ENCODE results near the gene FOXN1.

Gene FOXN1

DNA sequence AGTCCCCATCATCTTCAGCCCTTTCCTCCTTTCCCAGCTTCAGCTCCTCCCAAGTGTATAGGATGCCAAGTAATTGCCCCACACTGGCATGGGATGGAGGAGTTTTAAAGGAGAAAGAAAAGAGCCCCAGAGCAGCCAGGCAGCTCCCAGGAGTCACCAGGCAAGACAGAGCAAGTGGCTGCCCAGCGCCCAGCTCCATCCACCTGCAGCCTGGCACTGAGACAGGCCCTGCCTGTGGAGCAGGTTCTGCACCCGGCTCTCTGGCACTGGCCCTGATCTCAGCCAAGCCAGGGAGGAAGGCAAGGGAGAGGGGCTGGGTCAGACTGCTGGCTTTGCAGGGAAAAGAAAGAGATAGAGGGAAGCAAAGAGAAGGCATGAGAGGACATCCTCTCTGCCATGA lies 21.7 kb downstream of the FOXN1 start:
- no peak for DNase-seq

DNA sequence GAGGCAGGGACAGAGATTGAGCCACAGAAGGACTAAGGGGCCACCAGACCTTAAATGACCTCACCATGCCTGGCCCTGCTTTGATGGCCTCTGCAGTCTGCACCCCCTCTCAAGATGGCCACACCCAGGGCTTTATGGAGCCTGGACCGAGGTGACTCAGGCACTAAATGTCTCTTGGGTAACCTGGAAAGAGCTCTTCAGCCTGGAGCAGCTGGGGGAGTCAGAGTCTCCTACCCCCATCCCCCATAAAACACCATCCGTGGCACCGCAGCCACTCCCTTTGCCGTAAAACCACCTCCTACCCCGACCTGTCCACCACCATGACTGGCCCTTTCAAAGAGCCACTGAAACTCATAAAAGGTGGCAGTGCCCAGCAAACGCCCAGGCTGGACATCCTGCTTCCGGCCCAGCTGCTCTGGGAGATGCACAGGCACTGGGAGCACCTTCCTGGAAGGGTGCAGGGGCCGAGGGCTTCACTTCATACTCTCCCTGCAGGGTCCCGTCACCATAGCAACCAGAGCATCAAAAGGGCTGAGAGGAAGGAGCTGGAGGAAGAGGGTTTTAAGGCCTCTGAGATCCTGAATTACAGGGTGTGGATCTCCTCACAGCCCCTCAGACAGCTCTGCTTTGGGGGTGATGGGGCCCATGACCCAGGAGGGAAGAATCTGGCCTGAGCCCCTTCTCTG lies 22.3 kb downstream of the FOXN1 start:
- no peak for DNase-seq

DNA sequence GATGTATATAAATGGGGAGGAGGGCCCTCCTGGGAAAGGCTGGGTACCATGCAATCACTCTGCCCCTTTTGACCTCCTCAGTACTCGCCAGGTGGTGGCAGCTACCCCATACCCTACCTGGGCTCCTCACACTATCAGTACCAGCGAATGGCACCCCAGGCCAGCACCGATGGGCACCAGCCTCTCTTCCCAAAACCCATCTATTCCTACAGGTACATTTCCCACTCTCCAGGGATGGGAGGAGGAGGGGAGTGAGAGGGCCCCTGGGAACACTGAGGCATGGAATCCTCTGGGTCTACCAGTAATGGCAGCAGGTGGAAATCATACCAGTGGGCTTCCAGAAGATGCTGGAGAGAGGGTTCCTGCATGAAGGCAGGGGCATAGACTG lies 22.9 kb downstream of the FOXN1 start:
- no peak for DNase-seq

- no peak for DNase-seq
These were observed 24.1 kb downstream of the FOXN1 start for GRCh38 chr17:28530250-28530649.

GRCh38 chr17:28530926-28531325 lies 24.8 kb downstream of the FOXN1 start:
- no peak for DNase-seq

GRCh38 chr17:28532050-28532960 lies 26.2 kb downstream of the FOXN1 start:
- no peak for DNase-seq

DNA sequence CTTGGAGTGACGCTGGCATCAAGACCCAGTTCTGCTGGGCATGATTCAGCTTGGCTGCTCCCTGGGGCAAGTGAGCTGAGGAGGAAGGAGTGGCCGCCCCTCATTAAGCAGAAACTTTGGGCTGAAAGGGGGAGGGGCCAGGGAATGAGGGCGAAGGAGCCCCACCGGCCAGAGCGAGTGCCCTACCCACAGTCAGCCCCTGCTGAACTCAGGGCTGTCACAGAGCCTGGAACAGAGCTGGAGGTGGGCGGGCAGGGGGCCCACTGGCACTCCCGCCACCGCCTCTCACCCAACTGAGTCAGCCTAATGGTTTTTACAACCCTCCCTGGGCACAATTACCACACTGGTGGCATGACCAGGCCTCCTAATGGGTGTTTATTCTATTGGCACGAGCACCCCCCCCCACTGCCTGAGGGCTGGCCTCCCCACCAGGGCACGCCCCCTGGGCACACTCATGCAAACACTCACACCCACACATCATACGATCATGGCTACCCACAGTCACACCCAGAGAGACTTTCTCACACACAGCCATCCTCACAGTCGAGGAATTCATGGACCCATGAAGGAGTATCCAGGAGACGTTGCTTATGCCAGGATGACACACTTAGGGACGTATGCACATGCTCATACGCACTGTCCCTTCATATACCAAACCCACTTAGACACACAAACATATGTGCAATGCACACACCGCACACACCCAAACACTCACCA lies 27.1 kb downstream of the FOXN1 start:
- DNase-seq: no peak

- DNase-seq: no peak
These were observed 28.7 kb downstream of the FOXN1 start for GRCh38 chr17:28534740-28535375.

GRCh38 chr17:28536532-28537218 lies 30.5 kb downstream of the FOXN1 start:
- DNase-seq: no peak

DNA sequence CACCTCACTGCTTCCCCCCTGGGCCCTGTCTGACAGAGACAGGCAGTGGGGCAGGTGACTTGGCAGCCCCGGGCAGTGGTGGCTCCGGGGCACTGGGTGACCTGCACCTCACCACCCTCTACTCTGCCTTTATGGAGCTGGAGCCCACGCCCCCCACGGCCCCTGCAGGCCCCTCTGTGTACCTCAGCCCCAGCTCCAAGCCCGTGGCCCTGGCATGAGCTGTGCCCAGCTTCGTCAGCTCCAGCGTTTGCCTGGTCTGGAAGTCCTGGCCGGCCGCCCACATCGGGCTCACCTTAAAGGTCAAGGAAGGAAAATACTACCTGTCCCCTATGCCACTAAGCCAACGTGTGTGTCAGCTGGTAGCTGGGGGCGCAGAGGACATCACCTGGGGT lies 31.1 kb downstream of the FOXN1 start:
- DNase-seq: no peak

GRCh38 chr17:28538296-28538895 lies 32.2 kb downstream of the FOXN1 start:
- no peak for DNase-seq

DNA sequence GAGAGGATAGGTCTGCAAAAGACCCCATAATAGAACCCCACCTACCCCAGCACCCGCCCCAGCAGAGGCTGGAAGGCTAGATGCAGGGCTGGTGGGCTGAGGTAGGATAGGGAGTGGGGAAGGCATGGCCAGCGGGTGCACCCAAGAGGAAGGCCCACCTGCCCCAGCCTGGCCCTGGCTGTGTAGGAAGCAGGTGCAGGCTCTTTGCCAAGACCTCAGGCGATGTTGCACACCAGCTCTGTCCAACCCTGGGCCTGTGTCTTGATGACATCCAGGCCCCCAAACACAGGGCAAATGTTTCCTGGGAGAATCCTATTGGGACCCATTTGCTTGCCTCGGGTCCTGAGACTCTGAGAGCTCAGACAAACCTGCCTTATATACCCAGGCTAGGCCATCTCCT lies 34.1 kb downstream of the FOXN1 start:
- no peak for DNase-seq

- no peak for DNase-seq
These were observed 35.3 kb downstream of the FOXN1 start for GRCh38 chr17:28541439-28541838.

DNA sequence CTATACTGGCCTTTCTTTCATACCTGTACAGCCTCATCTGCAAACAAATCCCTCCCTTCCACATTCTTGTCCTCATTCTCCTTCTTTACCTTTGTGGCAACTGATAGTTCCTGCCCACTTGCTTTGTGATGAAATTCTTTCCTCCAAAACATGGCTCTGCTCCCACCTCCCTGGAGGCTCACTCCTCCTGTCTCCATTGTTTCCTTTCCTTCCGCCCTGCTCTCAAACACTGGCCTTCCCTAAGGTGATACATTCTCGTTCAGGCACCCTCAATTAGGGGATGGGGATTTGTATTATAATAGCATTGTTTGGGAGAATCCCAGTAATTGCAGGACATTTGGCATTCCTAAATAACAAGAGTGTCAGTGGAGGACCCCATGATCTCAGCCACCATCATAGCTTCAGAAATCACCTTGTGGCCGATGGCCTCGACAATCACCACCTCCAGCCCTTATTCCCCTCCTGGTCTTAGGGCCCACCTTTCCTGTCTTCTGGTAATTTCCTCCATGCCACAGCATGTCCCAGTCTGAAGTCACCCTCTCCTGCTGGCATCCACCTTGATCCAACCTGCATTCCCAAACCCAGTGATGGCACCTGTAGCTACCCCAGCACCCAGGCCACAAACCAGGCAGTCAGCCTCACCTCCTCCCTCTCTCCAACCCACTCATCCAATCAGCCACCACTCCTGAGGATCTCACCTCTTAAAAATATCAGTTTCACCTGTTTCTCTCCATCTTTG lies 38.4 kb downstream of the FOXN1 start:
- no peak for DNase-seq

DNA sequence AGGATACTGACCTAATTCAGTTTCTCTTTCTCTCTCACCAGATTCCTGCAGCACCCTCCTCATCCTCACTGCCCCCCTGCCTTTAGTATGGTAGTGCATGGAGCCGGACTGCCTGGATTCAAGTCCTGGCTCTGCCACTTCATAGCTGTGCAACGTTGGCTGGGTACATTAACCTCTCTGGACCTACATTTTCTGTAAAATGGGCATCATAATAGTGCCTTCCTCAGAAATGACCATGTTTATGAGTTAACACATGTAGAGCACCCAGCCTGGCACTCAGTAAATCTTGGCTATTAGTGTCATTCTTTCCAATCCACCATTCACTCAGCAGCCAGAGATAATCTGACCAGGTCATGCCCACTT lies 39.0 kb downstream of the FOXN1 start:
- DNase-seq: no peak

DNA sequence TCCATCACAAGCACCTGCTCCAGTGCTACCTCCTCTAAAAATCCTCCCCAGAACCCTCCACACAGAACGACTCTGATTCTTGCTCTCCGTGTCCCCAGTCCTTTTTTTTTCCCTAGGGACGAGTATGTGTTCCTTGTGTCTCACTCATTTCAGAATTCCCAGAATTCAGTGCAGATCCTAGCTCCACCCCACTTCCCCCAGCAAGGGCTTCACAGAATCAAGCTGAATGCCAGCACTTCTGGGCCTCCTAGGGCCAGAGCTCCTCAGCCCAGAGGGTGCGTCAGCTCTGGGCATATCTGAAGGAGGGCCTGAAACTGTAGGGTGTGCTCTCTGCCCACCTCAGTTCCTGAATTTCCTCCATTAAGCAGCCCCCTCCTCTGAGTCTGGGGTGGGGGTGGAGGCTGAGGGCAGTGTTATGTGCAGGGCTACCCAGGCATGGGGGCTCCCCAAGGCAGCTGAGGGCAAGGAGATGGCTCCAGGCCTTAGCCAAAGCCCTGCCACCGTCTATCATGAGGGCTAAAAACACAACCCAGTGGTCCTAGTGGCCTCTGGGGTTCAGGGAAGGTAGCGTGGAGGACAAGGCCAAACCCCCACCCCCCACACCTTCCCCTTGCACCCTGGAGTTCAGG lies 39.8 kb downstream of the FOXN1 start:
- no peak for DNase-seq

GRCh38 chr17:28547096-28547622 lies 41.0 kb downstream of the FOXN1 start:
- no peak for DNase-seq

- peak; percentile 72 to 74 for DNase-seq
These were observed 41.7 kb downstream of the FOXN1 start for GRCh38 chr17:28547623-28548416.

GRCh38 chr17:28548417-28549130 lies 42.4 kb downstream of the FOXN1 start:
- DNase-seq: no peak
